Right renal pelvis (tissue), 4 donors: ENCODE data around the gene CSMD2. TPM values are rescaled to one million over a fixed set of nuclear protein-coding genes. Genes with fewer than 3 reads are reported as not detected.
A peak's percentile ranks its signal among the peaks of the same experiment; 100 is the strongest.

Source experiments
- DNase-seq, 4 donors: peaks; one replicate each; pipeline ENCODE4 v3.0.0-alpha.2; 2013; ENCODE audit warnings: low read depth in 4 of 4, low spot score in 3 of 4, missing footprints in 1 of 4
- polyA plus RNA-seq, 4 donors: library from polyadenylated mRNA; unstranded; fragments of 120-200 nt; gene quantifications; one replicate each; pipeline ENCODE4 v1.2.1, GENCODE V29; 2013; ENCODE audit not compliant: insufficient read length in 4 of 4

CSMD2 gene
- polyA plus RNA-seq, 4 donors, result 0.83 to 1.3 (median 1.2) TPM

- no peak for DNase-seq
Observed at GRCh38 chr1:33875862-33876261, 289.2 kb downstream of the CSMD2 start.

DNA sequence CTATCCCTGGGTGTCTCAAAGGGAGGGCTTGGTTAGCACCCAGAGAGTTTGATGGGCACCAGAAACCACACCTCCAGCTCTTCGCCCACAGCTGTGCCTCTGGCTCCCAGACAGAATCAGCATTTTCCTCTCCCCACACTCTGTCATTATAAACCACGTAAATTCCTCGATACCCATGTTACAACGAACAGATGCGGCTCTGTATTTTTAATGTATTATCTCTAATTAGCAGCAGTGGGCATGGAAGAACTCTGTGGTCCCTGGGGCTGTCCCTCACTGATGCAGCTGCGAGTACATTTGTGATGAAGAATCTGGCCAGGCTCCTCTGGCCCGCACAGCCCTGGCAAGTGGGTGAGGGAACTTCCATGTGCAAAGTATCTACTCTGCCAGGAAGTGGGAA, 290.4 kb downstream of the CSMD2 start:
- no peak for DNase-seq

DNA sequence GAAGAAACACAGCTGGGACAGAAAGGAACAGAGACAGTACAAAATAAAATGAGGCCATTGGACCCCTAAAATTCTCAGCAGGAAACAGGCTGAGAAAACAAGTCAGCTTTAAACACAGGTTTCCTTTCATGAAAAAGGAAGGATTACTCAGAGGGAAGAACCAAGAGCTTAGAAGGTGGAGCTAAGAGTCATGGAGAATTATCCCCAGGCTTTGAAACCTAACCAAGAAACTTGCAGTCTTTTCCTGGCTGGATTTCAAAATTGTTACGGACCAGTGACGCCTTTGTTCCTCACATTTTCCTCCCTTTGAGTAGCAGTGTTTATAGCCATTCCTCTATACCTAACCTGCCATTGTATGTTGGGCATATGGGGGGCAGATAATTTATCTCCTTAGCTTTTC, 292.3 kb downstream of the CSMD2 start:
- DNase-seq, result no peak

DNA sequence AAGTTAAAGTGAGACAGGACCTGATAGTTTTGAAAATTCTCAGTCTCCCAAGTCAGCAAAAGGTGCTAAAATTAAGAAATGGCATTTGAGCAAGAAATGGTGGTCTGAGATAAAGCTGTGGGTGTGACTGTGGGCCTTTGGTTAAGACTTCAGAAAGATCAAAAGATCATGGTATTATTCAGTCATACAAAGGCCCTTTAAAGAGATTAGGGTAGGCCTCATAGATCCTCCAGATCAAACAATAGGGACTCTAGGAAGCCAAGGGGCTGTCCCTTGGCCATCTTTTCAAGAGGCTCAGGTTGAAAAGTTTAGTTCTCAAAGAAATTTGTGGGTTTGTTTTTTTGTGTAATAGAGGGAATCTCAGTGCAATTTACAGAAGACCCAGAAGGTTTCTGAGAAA, 292.8 kb downstream of the CSMD2 start:
- DNase-seq, result no peak

DNA sequence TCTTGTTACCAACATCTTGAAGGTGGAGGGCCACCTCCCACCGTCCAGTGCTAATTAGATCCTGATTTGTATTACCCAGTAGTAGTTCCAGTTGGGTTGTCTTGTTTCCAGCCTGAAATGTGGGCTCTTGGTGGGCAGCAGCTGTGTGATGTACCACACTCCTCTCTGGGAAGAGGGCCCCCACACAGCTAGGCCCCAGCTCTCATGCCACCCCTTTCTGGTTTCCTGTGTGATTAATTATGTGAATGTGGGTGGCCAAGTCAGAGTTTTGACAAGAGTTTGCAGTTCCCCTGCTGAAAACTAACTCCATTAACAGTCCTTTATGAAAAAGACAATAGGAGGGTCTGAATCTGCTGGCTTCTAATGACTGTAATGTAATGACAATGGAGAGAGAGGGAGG, 297.3 kb downstream of the CSMD2 start:
- DNase-seq, result no peak

DNA sequence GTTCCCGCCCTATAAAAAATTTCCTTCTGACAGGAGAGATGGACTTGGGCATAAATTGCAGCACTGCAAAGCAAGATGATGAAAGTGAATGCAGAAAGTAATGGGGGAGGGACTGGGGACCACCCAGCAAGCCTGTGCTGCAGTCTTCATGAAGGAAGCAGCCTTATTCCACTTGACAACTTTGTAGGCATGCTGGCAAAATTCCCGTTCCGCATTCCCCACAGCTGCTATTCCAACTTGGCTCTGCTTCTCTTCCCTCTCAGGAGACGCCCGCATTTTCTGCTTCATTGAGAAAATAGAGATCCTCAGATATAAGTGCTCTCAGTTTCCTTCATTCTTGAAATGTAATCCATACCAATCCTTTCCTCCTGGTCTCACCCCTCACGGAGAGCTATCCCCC, 298.7 kb downstream of the CSMD2 start:
- DNase-seq, result peak in 3 of 4 donors; percentile 16 to 52 (median 25)

- DNase-seq, result no peak
Observed at GRCh38 chr1:33864460-33865389, 300.3 kb downstream of the CSMD2 start.

DNA sequence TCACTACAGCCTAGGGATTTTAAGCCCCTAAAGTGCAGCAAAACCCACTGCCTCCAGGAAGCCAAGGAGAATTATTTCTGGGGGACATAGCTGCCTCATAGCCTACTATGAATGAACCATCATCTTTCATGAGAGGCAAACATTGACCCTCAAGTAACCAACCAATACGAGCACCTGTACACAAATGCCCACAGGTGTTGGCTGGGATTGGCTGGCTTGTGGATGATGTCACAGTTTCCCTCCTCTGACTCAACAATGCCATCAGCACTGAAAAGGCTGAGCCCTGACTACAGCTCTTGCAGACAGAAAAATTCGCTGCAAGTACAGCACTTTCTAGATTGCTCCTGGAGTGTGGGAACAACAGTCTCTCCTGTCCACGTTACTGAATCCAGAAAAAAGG, 301.3 kb downstream of the CSMD2 start, which contains the start of gene HMGB4:
HMGB4 (plus strand) TSS at position 301 of the 400 bp plus-strand sequence. CDS start 113 bp downstream, outside the sequence.
- no peak for DNase-seq

DNA sequence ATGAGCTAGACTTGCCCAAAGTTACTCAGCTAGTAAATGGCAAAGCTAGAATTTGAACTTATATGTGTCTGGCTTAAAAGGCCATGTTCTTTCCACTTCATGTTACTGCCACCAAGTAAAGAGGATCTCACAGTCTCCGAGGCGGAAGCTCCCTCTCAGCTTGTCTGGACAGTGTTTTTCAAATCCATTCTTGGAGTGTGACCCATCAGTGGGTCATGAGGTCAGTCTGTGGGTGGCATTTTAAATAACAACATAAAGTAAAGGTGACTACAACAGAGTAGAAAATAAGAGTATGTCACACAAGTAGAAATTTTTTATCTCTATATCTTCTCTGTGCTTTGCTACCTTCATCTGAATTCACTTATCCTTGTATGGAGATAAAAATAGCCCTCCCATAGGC, 304.4 kb downstream of the CSMD2 start:
- no peak for DNase-seq

DNA sequence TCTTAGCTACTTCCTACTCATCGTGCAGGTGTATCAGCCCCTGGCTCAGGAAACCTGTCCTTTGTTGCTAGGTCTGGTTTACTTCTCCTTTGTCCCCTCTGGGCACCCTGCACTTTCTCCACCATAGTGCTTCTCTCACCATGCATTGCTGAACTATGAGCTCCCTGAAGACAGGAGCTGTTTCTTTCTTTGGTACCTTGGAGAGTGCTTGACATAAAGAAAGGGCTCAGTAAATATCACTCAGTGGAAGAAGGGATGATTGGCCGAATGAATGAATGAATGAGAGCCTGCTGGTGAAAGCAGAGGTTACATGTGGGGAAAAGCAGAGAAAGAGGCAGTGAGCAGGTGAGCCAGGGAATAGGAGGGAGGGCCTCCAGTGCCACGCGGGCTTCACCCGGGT, 310.9 kb downstream of the CSMD2 start:
- DNase-seq, result no peak

- no peak for DNase-seq
Observed at GRCh38 chr1:33853431-33853830, 311.6 kb downstream of the CSMD2 start.

DNA sequence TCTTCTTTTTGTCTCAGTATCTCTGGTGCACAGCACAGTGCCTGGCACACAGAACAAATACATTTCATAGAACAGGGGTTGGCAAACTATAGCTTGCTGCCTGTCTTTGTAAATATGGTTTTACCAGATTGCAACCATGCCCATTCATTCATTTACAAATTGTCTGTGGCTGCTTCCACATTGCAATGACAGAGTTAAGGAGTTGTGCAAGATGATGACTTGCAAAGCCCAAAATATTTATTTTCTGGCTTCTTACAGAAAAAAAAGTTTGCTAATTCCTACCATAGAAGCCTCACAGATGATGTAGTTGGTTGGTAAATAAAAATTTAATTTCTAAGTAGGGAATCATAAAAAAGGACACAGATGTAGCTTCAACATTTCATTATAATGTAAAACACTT, 312.3 kb downstream of the CSMD2 start:
- DNase-seq, result no peak

- no peak for DNase-seq
Observed at GRCh38 chr1:33850481-33850880, 314.5 kb downstream of the CSMD2 start.

DNA sequence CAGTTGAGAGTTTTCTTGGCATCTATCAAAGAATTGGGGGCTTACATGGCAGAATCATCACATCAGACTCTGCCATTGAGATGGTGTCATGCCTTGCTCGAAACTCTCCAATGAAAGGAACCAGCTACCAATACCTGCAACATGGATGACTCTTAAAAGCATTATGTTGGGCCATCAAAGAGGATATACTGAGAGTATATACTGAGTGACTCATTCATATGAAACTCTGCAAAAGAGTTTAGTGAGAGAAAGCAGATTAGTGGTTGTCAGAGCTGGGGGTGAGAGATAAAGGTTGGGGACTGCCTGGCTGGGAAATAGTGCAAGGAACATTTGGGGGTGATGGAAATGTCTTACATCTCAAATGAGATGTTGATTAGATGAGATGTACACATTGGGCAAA, 315.8 kb downstream of the CSMD2 start:
- no peak for DNase-seq

GRCh38 chr1:33848205-33848937, 316.7 kb downstream of the CSMD2 start:
- no peak for DNase-seq

- no peak for DNase-seq
Observed at GRCh38 chr1:33846861-33847260, 318.2 kb downstream of the CSMD2 start.

DNA sequence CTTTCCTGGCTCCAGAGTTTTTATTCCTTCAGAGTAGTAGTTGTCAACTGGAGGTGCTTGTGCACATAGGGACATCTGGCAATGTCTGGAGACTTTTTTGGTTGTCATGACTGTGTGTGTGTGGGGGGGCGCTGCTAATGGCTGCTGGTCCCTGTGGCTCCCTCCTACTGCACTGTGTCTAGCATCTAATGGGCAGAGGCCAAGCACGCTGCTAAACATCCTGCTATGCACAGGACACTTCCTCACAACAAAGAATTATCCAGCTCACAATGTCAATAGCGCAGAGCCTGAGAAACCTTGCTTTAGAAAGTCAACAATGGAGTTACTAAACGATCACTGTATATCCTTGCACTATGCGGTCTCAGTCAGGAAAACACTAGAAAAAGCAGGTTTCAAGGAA, 320.9 kb downstream of the CSMD2 start:
- DNase-seq, result no peak

DNA sequence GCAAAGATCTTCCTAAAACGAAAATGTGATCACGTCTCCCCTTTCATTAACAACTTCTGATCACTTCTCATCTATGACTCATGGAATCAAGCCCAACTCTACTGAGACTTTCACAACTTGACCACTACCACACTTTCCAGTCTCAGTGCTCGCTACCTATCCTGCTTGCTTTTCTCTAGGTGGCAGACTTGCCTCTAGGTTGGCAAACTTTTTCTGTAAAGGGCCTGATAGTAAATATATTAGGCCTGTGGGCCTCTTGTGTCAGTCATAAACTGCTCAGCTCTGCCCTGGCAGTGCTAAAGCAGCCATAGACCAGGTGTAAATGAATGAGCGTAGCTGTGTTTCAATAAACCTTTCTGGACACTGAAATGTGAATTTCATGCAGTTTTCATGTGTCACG, 322.7 kb downstream of the CSMD2 start:
- no peak for DNase-seq

GRCh38 chr1:33841494-33841893, 323.5 kb downstream of the CSMD2 start:
- DNase-seq, result no peak

GRCh38 chr1:33837635-33838034, 327.4 kb downstream of the CSMD2 start:
- DNase-seq, result no peak

DNA sequence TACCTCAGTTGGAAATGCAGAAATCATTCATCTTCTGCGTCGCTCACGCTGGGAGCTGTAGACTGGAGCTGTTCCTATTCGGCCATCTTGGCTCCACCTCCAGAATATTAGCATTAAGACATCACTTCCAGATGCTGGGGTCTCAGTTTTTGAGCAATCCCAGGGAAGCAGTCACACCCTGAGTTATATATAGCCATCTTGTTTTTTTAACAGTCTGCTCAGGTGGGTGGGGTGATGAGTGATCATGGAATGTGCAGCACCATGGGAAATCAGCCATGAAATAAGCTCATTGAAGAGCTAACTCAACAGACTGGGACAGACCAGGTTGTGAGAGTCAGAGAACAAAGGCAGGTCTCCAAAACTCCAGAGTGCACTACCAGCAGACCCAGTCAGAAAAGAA, 328.1 kb downstream of the CSMD2 start:
- no peak for DNase-seq

DNA sequence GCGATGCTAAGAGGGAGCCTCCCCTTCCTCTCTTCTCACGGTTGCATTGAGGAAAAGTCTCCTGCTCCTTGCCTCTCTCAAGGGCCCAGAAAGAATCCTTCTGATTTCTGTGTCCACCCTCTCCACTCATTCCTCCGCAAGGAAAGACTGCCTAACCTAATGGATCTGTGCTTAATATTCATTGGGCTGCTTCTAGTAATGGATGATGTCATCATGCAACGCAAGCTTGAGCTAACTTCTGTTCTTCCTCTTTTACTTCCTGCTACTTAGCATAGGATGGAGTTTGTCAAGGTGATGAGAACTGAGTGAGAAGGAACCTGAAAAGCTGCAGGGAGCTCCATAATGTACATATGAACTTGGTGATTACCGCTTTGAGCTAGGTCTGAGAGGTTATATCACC, 336.4 kb downstream of the CSMD2 start:
- no peak for DNase-seq
